GM23338 (cell line): Measurements from ENCODE around the gene JAZF1. TPM values are rescaled to one million over a fixed set of nuclear protein-coding genes. Genes with fewer than 3 reads are reported as not detected.

Experiments used
- EZH2 ChIP-seq: fragments of 200-600 bp; sonication (generic); IDR thresholded peaks from one replicate; pipeline ENCODE4 v1.8.0; 2017; ENCODE audit warnings: antibody characterized with exemption, mild to moderate bottlenecking, low read depth; ENCODE audit not compliant: unreplicated experiment
- POLR2AphosphoS5 ChIP-seq: IDR thresholded peaks from 2 replicates; pipeline ENCODE4 v1.6.1; 2016; ENCODE audit warnings: antibody characterized with exemption, low read depth
- REST ChIP-seq: IDR thresholded peaks from one replicate; pipeline ENCODE4 v1.6.1; 2018; ENCODE audit warnings: antibody characterized with exemption; ENCODE audit not compliant: unreplicated experiment
- STAT1 ChIP-seq: IDR thresholded peaks from one replicate; pipeline ENCODE4 v1.6.1; 2016; ENCODE audit warnings: antibody characterized with exemption; ENCODE audit not compliant: unreplicated experiment
- ZNF114 ChIP-seq: fragments of 250-450 bp; sonication (Bioruptor Pico); IDR thresholded peaks from 2 replicates; pipeline ENCODE4 v1.5.0; 2020; ENCODE audit warnings: mild to moderate bottlenecking, moderate library complexity
- ZNF331 ChIP-seq: fragments of 250-450 bp; sonication (Bioruptor Pico); IDR thresholded peaks from 2 replicates; pipeline ENCODE4 v1.5.0; 2020; ENCODE audit warnings: low read depth, mild to moderate bottlenecking, moderate library complexity
- polyA plus RNA-seq: library from polyadenylated mRNA; unstranded; fragments of >200 nt; fragmentation: Nextera tagmentation; extraction: Ambion mirVana; gene quantifications from 2 replicates; pipeline ENCODE4 v1.2.1, GENCODE V29; 2016
- total RNA-seq: library from RNA; depleted of rRNA; stranded (reverse); fragments of >200 nt; shearing (Covaris generic); gene quantifications from 2 replicates; pipeline ENCODE4 v1.2.3, GENCODE V29; 2014
- TF ChIP-seq, protein P1 (sequence below): fragments of 250-450 bp; sonication (Bioruptor Pico); IDR thresholded peaks from 2 replicates; pipeline ENCODE4 v1.5.0; 2020; ENCODE audit warnings: mild to moderate bottlenecking, moderate library complexity
- TF ChIP-seq, protein P2 (sequence below), 2 experiments: fragments of 200-600 bp in 1 of 2; sonication (generic) in 1 of 2; conservative IDR thresholded peaks; 2 replicates each; pipeline versions ENCODE4 v1.5.1 to v1.6.1; 2016 to 2017; ENCODE audit warnings: antibody characterized with exemption in 2 of 2, low read depth in 2 of 2, mild to moderate bottlenecking in 2 of 2, moderate library complexity in 1 of 2

JAZF1 gene
- total and polyA plus RNA-seq, 2 experiments from 2014 or later, result 12.2 to 22.2 TPM

DNA sequence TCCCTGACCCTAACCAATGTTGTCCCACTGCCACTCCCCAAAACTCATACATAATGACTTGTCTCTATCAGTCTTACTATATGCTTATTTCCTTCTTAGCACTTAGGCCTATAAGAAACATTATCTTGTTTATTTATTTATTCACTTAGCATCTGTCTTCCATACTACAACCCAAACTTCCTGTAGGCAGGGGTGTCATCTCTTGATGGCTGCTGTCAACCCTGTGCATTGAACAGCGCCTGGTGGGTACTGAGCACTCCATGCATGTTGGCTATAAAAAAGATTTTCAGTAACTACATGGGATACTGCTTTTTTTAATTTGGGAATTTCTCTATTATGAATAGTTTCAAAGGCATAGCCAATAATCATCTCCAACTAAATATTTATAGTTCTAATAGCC is 46.7 kb downstream of the JAZF1 start (continued):
- TF ChIP-seq, protein P1, sequence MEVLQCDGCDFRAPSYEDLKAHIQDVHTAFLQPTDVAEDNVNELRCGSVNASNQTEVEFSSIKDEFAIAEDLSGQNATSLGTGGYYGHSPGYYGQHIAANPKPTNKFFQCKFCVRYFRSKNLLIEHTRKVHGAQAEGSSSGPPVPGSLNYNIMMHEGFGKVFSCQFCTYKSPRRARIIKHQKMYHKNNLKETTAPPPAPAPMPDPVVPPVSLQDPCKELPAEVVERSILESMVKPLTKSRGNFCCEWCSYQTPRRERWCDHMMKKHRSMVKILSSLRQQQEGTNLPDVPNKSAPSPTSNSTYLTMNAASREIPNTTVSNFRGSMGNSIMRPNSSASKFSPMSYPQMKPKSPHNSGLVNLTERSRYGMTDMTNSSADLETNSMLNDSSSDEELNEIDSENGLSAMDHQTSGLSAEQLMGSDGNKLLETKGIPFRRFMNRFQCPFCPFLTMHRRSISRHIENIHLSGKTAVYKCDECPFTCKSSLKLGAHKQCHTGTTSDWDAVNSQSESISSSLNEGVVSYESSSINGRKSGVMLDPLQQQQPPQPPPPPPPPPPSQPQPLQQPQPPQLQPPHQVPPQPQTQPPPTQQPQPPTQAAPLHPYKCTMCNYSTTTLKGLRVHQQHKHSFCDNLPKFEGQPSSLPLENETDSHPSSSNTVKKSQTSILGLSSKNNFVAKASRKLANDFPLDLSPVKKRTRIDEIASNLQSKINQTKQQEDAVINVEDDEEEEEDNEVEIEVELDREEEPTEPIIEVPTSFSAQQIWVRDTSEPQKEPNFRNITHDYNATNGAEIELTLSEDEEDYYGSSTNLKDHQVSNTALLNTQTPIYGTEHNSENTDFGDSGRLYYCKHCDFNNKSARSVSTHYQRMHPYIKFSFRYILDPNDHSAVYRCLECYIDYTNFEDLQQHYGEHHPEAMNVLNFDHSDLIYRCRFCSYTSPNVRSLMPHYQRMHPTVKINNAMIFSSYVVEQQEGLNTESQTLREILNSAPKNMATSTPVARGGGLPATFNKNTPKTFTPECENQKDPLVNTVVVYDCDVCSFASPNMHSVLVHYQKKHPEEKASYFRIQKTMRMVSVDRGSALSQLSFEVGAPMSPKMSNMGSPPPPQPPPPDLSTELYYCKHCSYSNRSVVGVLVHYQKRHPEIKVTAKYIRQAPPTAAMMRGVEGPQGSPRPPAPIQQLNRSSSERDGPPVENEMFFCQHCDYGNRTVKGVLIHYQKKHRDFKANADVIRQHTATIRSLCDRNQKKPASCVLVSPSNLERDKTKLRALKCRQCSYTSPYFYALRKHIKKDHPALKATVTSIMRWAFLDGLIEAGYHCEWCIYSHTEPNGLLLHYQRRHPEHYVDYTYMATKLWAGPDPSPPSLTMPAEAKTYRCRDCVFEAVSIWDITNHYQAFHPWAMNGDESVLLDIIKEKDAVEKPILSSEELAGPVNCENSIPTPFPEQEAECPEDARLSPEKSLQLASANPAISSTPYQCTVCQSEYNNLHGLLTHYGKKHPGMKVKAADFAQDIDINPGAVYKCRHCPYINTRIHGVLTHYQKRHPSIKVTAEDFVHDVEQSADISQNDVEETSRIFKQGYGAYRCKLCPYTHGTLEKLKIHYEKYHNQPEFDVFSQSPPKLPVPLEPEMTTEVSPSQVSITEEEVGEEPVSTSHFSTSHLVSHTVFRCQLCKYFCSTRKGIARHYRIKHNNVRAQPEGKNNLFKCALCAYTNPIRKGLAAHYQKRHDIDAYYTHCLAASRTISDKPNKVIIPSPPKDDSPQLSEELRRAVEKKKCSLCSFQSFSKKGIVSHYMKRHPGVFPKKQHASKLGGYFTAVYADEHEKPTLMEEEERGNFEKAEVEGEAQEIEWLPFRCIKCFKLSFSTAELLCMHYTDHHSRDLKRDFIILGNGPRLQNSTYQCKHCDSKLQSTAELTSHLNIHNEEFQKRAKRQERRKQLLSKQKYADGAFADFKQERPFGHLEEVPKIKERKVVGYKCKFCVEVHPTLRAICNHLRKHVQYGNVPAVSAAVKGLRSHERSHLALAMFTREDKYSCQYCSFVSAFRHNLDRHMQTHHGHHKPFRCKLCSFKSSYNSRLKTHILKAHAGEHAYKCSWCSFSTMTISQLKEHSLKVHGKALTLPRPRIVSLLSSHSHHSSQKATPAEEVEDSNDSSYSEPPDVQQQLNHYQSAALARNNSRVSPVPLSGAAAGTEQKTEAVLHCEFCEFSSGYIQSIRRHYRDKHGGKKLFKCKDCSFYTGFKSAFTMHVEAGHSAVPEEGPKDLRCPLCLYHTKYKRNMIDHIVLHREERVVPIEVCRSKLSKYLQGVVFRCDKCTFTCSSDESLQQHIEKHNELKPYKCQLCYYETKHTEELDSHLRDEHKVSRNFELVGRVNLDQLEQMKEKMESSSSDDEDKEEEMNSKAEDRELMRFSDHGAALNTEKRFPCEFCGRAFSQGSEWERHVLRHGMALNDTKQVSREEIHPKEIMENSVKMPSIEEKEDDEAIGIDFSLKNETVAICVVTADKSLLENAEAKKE (CRISPR knock-in tag), result no peak
- TF ChIP-seq ZNF331 (CRISPR knock-in tag), result no peak
- TF ChIP-seq EZH2, result no peak
- no peak for TF ChIP-seq STAT1
- no peak for TF ChIP-seq REST
- TF ChIP-seq ZNF114, result no peak
- TF ChIP-seq, protein P2, sequence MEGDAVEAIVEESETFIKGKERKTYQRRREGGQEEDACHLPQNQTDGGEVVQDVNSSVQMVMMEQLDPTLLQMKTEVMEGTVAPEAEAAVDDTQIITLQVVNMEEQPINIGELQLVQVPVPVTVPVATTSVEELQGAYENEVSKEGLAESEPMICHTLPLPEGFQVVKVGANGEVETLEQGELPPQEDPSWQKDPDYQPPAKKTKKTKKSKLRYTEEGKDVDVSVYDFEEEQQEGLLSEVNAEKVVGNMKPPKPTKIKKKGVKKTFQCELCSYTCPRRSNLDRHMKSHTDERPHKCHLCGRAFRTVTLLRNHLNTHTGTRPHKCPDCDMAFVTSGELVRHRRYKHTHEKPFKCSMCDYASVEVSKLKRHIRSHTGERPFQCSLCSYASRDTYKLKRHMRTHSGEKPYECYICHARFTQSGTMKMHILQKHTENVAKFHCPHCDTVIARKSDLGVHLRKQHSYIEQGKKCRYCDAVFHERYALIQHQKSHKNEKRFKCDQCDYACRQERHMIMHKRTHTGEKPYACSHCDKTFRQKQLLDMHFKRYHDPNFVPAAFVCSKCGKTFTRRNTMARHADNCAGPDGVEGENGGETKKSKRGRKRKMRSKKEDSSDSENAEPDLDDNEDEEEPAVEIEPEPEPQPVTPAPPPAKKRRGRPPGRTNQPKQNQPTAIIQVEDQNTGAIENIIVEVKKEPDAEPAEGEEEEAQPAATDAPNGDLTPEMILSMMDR (conservative IDR thresholded peaks at IDR 0.05; ENCODE audit: low read depth in 2 of 2), result no peak
- no peak for TF ChIP-seq POLR2AphosphoS5
